Measurements from ENCODE around the gene GNB5.

GNB5 gene

DNA sequence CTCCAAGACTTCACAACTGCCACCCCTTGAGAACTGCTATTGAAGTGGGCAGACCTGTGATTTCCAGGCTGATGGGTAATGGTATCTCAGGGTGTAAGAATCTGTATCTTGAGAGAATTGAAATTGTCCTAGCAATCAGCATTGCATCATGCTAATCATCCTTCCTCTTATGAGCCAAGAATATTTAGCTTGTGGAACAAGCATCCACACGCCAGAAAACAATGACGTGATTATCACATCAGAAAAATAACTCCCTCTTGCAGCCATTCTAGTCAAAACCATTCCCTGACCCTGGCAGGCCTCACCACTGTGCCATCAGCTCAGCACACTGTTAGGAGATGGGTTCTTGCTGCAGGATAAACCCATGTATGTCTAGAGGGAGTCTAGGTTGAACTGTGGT, 85.3 kb downstream of the GNB5 start:
- no peak overlapping the region for H4K5ac ChIP-seq (ENCODE audit: low read length)
- peaks cover 8% of the 10 kb centered on the region for H3K4me1 ChIP-seq (ENCODE audit: control insufficient read depth, low read depth, low read length)
- DNase-seq, result no peak
- H2BK15ac ChIP-seq (replicated peaks; ENCODE audit: low read depth), result no peak overlapping the region
- H3K4me2 ChIP-seq (ENCODE audit: low read length), result no peak overlapping the region
- no peak overlapping the region for H3K23ac ChIP-seq (ENCODE audit: low read length)
- H3K56ac ChIP-seq (ENCODE audit: low read length), result no peak overlapping the region
- no peak overlapping the region for H2BK5ac ChIP-seq (ENCODE audit: low read length)
- no peak overlapping the region for H3K4ac ChIP-seq (ENCODE audit: low read depth, low read length)
- no peak overlapping the region for H3K9ac ChIP-seq (ENCODE audit: low read length)
- H3K18ac ChIP-seq (ENCODE audit: low read length), result no peak overlapping the region
- no peaks in the 10 kb centered on the region for H3K36me3 ChIP-seq (ENCODE audit: control insufficient read depth, insufficient read depth, low read length)
- no peak overlapping the region for H2AK5ac ChIP-seq (ENCODE audit: low read length)
- no peaks in the 10 kb centered on the region for H3K27me3 ChIP-seq (ENCODE audit: insufficient read depth, low read length, poor library complexity)
- H3K79me1 ChIP-seq (ENCODE audit: low read length), result no peaks in the 10 kb centered on the region
- H3K79me2 ChIP-seq (ENCODE audit: control insufficient read depth, insufficient read depth, low read length), result no peaks in the 10 kb centered on the region
- WGBS (ENCODE audit: extremely low coverage, insufficient coverage, low lambda C conversion rate), result no CpG with 5 or more reads among the region's 2 CpGs
- no peak overlapping the region for H2BK120ac ChIP-seq (ENCODE audit: low read depth, low read length)
- H3K4me3 ChIP-seq (ENCODE audit: low read length), result no peak overlapping the region
- H4K8ac ChIP-seq (ENCODE audit: low read depth, low read length), result no peak overlapping the region
- no peak overlapping the region for H3K27ac ChIP-seq (ENCODE audit: low read depth, low read length)

DNA sequence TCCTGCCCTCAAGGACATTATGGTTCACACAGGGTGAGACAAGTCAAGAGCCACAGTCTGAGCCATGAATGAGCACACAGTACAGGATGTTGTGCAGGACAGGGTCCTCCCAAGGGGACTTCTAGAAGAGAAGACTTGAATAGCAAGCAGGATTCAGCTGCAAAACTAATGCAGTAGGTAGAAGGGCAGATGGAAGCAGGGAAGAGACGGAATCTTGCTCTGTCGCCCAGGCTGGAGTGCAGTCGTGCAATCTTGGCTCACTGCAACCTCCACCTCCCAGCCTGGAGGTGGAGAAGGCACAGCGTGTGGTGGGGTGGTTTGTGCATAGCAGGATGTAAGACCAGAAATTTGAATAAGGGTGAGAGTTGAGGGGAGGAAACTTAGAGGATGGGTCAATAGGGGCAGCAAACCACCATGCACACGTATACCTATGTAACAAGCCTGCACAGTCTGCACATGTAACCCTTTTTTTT, 86.6 kb downstream of the GNB5 start:
- Histone ChIP-seq H2BK15ac (replicated peaks; ENCODE audit: low read depth) (no peak overlapping the region), H3K79me1 (ENCODE audit: low read length) (no peaks in the 10 kb centered on the region), H4K5ac (ENCODE audit: low read length) (no peak overlapping the region), H2AK5ac (ENCODE audit: low read length) (no peak overlapping the region), H2BK120ac (ENCODE audit: low read depth, low read length) (no peak overlapping the region), H2BK5ac (ENCODE audit: low read length) (no peak overlapping the region), H3K27me3 (ENCODE audit: insufficient read depth, low read length, poor library complexity) (no peaks in the 10 kb centered on the region), H3K36me3 (ENCODE audit: control insufficient read depth, insufficient read depth, low read length) (no peaks in the 10 kb centered on the region), H3K4me1 (ENCODE audit: control insufficient read depth, low read depth, low read length) (peaks cover 6% of the 10 kb centered on the region), H3K79me2 (ENCODE audit: control insufficient read depth, insufficient read depth, low read length) (no peaks in the 10 kb centered on the region), H3K9ac (ENCODE audit: low read length) (no peak overlapping the region), H4K8ac (ENCODE audit: low read depth, low read length) (no peak overlapping the region), H3K4me2 (ENCODE audit: low read length) (no peak overlapping the region), H3K27ac (ENCODE audit: low read depth, low read length) (no peak overlapping the region), H3K4me3 (ENCODE audit: low read length) (no peak overlapping the region), H3K18ac (ENCODE audit: low read length) (no peak overlapping the region), H3K56ac (ENCODE audit: low read length) (no peak overlapping the region), H3K23ac (ENCODE audit: low read length) (no peak overlapping the region), H3K4ac (ENCODE audit: low read depth, low read length) (no peak overlapping the region)
- no CpG with 5 or more reads among the region's 5 CpGs for WGBS (ENCODE audit: extremely low coverage, insufficient coverage, low lambda C conversion rate)
- no peak for DNase-seq

DNA sequence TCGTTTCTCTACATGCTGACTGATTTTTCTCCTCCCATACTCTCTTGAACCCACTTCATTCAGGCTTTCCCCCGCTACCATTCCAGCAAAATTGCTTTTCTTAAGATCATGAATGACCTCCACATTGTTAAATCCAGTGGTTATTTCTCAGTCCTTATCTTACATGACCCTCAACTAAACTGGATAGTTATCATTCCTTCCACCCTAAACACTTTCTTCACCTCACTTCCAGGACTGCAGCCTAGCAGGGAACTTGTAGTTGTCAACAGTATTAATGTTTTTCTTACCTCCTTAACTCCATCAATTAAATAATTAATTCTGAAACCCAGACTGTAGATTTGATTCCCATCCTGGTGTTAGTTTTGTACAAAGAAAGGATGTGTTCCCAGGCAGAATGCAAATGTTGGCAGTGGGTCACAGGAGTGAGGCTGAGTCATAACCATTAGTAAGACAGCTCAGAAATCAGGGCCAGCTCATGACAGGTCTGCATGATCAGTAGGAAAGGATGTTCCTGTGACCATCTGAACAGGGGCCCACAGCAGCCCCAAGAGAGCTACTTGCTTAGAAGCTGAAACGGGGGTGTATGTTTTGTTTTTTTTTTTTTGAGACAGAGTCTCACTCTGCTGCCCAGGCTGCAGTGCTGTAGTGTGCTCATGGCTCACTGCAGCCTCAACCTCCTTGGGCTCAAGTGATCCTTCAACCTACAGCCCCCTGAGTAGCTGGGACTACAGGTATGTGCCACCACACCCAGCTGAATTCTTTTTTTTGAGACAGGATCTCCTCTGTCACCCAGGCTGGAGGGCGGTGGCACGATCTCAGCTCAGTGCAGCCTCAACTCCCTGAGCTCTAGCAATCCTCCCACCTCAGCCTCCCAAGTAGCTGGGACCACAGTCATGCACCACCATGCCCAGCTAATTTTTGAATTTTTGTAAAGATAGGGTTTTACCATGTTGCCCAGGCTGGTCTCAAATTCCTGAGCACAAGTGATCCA, 87.7 kb downstream of the GNB5 start:
- Histone ChIP-seq H3K36me3 (ENCODE audit: control insufficient read depth, insufficient read depth, low read length) (no peaks in the 10 kb centered on the region), H4K8ac (ENCODE audit: low read depth, low read length) (no peak overlapping the region), H3K4me3 (ENCODE audit: low read length) (no peak overlapping the region), H4K5ac (ENCODE audit: low read length) (no peak overlapping the region), H3K4me1 (ENCODE audit: control insufficient read depth, low read depth, low read length) (no peaks in the 10 kb centered on the region), H3K4ac (ENCODE audit: low read depth, low read length) (no peak overlapping the region), H2BK120ac (ENCODE audit: low read depth, low read length) (no peak overlapping the region), H3K23ac (ENCODE audit: low read length) (no peak overlapping the region), H3K4me2 (ENCODE audit: low read length) (no peak overlapping the region), H2BK15ac (replicated peaks; ENCODE audit: low read depth) (no peak overlapping the region), H3K79me2 (ENCODE audit: control insufficient read depth, insufficient read depth, low read length) (no peaks in the 10 kb centered on the region), H3K18ac (ENCODE audit: low read length) (no peak overlapping the region), H2AK5ac (ENCODE audit: low read length) (no peak overlapping the region), H3K27ac (ENCODE audit: low read depth, low read length) (no peak overlapping the region), H3K9ac (ENCODE audit: low read length) (no peak overlapping the region), H3K56ac (ENCODE audit: low read length) (no peak overlapping the region), H3K27me3 (ENCODE audit: insufficient read depth, low read length, poor library complexity) (no peaks in the 10 kb centered on the region), H2BK5ac (ENCODE audit: low read length) (no peak overlapping the region), H3K79me1 (ENCODE audit: low read length) (no peaks in the 10 kb centered on the region)
- WGBS (ENCODE audit: extremely low coverage, insufficient coverage, low lambda C conversion rate), result no CpG with 5 or more reads among the region's 5 CpGs
- peak; percentile 70 for DNase-seq

GRCh38 chr15:52102463-52102862, 88.7 kb downstream of the GNB5 start:
- Histone ChIP-seq H3K27ac (ENCODE audit: low read depth, low read length) (no peak overlapping the region), H4K5ac (ENCODE audit: low read length) (no peak overlapping the region), H3K36me3 (ENCODE audit: control insufficient read depth, insufficient read depth, low read length) (no peaks in the 10 kb centered on the region), H3K23ac (ENCODE audit: low read length) (no peak overlapping the region), H3K79me2 (ENCODE audit: control insufficient read depth, insufficient read depth, low read length) (no peaks in the 10 kb centered on the region), H3K79me1 (ENCODE audit: low read length) (no peaks in the 10 kb centered on the region), H3K56ac (ENCODE audit: low read length) (no peak overlapping the region), H2BK5ac (ENCODE audit: low read length) (no peak overlapping the region), H3K9ac (ENCODE audit: low read length) (no peak overlapping the region), H3K4ac (ENCODE audit: low read depth, low read length) (no peak overlapping the region), H2AK5ac (ENCODE audit: low read length) (no peak overlapping the region), H3K4me2 (ENCODE audit: low read length) (no peak overlapping the region), H4K8ac (ENCODE audit: low read depth, low read length) (no peak overlapping the region), H2BK15ac (replicated peaks; ENCODE audit: low read depth) (no peak overlapping the region), H3K27me3 (ENCODE audit: insufficient read depth, low read length, poor library complexity) (no peaks in the 10 kb centered on the region), H3K4me3 (ENCODE audit: low read length) (no peak overlapping the region), H3K18ac (ENCODE audit: low read length) (no peak overlapping the region), H2BK120ac (ENCODE audit: low read depth, low read length) (no peak overlapping the region), H3K4me1 (ENCODE audit: control insufficient read depth, low read depth, low read length) (no peaks in the 10 kb centered on the region)
- no CpG with 5 or more reads among the region's 2 CpGs for WGBS (ENCODE audit: extremely low coverage, insufficient coverage, low lambda C conversion rate)
- peak; percentile 57 for DNase-seq

DNA sequence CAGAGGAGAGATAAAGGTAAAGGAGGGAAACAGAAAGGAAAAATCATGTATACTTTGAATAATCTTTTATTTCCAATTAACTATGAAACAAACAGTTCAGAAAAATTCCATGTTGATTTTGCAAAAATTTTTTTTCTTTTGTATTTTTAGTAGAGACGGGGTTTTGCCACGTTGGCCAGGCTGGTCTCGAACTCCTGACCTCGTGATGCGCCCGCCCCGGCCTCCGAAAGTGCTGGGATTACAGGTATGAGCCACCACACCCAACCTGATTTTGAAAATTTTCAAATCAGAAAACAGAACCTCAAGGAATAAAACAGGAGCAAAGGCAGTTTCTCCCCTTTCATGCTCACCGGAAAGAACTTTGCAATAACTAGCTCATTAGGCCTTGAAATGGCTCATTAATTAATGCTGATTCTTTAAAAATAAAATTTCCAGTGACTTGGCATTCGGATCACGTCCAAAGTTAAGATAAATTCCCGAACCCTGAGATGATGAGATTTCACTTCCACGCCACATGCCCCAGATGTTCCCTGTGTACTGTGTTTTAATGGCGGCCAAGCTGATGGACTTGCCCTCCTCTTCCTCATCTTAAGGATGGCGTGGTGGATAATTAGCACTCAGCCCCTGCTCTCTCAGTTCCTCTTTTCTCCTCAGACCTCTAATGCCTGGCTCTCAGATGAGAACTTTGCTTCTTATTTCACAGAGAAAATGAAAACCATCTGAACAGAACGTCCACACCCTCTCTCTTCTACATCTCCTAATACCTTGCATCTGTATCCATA, 89.5 kb downstream of the GNB5 start:
- Histone ChIP-seq H3K36me3 (ENCODE audit: control insufficient read depth, insufficient read depth, low read length) (no peaks in the 10 kb centered on the region), H3K27ac (ENCODE audit: low read depth, low read length) (no peak overlapping the region), H3K18ac (ENCODE audit: low read length) (no peak overlapping the region), H2BK120ac (ENCODE audit: low read depth, low read length) (no peak overlapping the region), H3K79me2 (ENCODE audit: control insufficient read depth, insufficient read depth, low read length) (no peaks in the 10 kb centered on the region), H3K4me3 (ENCODE audit: low read length) (no peak overlapping the region), H2BK15ac (replicated peaks; ENCODE audit: low read depth) (no peak overlapping the region), H2BK5ac (ENCODE audit: low read length) (no peak overlapping the region), H3K4me2 (ENCODE audit: low read length) (no peak overlapping the region), H3K9ac (ENCODE audit: low read length) (no peak overlapping the region), H3K23ac (ENCODE audit: low read length) (no peak overlapping the region), H3K79me1 (ENCODE audit: low read length) (no peaks in the 10 kb centered on the region), H4K5ac (ENCODE audit: low read length) (no peak overlapping the region), H2AK5ac (ENCODE audit: low read length) (no peak overlapping the region), H3K27me3 (ENCODE audit: insufficient read depth, low read length, poor library complexity) (no peaks in the 10 kb centered on the region), H4K8ac (ENCODE audit: low read depth, low read length) (no peak overlapping the region), H3K4me1 (ENCODE audit: control insufficient read depth, low read depth, low read length) (no peaks in the 10 kb centered on the region), H3K4ac (ENCODE audit: low read depth, low read length) (no peak overlapping the region), H3K56ac (ENCODE audit: low read length) (no peak overlapping the region)
- DNase-seq, result no peak
- WGBS (ENCODE audit: extremely low coverage, insufficient coverage, low lambda C conversion rate), result no CpG with 5 or more reads among the region's 16 CpGs

All from mesendoderm (in vitro differentiated cells).